Measurements from ENCODE around the gene TRIM33. TPM values are rescaled to one million over a fixed set of nuclear protein-coding genes. Genes with fewer than 3 reads are reported as not detected.
A peak's percentile ranks its signal among the peaks of the same experiment; 100 is the strongest.

The TRIM33 gene
- total RNA-seq, 1 donor from 2014 or later = 37.3 TPM

- Histone ChIP-seq H3K27ac (no peak overlapping the region), H3K27me3 (no peaks in the 10 kb centered on the region), H3K4me3 (no peak overlapping the region), H3K36me3 (peaks cover 24% of the 10 kb centered on the region), H3K9me3 (no peaks in the 10 kb centered on the region), H3K4me1 (no peaks in the 10 kb centered on the region)
- DNase-seq (no peak), ATAC-seq (no peak)
- no peak for TF ChIP-seq CTCF (IDR thresholded peaks at IDR 0.05)
- intact Hi-C loops (cut with DNase I) = no loop called here
Measured at GRCh38 chr1:114436799-114437198, 74.2 kb downstream of the TRIM33 start.

DNA sequence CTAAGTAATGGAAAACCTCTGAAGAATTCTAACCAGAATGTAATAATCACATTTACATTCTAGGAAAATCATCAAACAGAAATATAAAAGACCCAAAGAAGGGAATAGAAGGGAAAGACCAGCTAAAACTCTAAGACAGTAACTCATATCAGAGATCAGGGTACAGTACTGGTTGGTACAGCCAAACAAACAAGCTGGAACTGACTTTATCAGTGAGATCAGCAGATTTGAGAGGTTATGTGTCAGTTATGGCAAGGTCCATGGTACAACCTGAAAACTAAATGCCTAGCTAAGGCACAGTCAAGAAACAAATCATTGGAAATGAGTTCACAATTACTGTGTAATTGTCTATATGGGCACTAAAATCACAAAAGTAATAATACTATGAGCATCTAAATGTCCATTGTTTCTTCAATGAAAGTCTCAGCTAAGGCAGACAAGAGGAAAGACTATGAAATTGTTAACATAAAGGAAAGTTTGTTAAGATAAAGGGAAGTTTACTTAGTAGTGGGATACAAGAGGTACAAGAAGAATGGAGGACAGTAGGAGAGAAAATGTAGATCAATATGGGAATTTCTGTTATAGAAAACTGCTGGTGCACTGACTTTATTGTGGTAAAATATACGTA lies 75.8 kb downstream of the TRIM33 start:
- Histone ChIP-seq H3K4me3 (no peak overlapping the region), H3K4me1 (no peaks in the 10 kb centered on the region), H3K36me3 (peaks cover 29% of the 10 kb centered on the region), H3K27me3 (no peaks in the 10 kb centered on the region), H3K27ac (no peak overlapping the region), H3K9me3 (no peaks in the 10 kb centered on the region)
- TF ChIP-seq CTCF (IDR thresholded peaks at IDR 0.05) = no peak
- DNase-seq (no peak), ATAC-seq (no peak)
- intact Hi-C loops (cut with DNase I) = no loop called here

GRCh38 chr1:114431026-114431425 lies 80.0 kb downstream of the TRIM33 start:
- Histone ChIP-seq H3K36me3 (peaks cover 37% of the 10 kb centered on the region), H3K9me3 (no peaks in the 10 kb centered on the region), H3K4me3 (no peak overlapping the region), H3K4me1 (no peaks in the 10 kb centered on the region), H3K27ac (no peak overlapping the region), H3K27me3 (no peaks in the 10 kb centered on the region)
- no peak for ATAC-seq
- no peak for TF ChIP-seq CTCF (IDR thresholded peaks at IDR 0.05)
- intact Hi-C loops (cut with DNase I) = no loop called here
- no peak for DNase-seq

DNA sequence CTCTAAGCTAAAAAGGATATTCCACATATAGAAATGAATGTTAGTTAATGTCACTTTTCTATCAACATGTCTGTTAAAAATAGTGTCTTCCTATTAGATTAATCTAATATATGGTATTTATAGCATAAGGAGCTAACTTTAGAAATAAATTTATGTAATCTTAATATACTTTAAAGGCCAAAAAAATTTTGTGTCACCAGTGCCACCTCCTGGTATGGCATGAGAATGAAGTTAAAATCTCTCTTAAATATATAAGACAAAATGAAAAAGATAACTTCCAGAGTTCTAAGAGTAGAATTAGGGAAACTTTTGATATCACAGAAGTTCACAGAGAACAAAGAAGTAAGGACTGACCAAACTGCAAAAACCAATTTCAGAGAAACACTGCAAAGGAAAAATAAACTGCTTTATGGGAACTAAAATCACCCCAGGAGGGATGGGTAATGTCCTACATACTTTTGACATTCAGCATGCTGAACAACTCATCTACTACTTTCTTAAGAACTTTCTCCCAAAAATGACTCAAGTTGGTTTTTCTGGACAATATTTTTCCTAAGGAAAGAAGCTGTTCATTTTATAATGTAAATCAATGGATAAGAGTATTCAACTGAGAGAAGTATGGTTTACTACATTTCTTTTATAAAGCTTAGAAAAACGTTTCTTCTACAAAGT lies 82.8 kb downstream of the TRIM33 start:
- ATAC-seq = no peak
- no peak overlapping the region for H3K27ac ChIP-seq
- peak; percentile 56 for TF ChIP-seq CTCF (IDR thresholded peaks at IDR 0.05)
- intact Hi-C loops (cut with DNase I) = no loop called here
- peaks cover 62% of the 10 kb centered on the region for H3K36me3 ChIP-seq
- no peak for DNase-seq
- H3K4me3 ChIP-seq = no peak overlapping the region
- H3K4me1 ChIP-seq = no peaks in the 10 kb centered on the region
- H3K27me3 ChIP-seq = no peaks in the 10 kb centered on the region
- H3K9me3 ChIP-seq = no peaks in the 10 kb centered on the region

GRCh38 chr1:114427612-114428011 lies 83.4 kb downstream of the TRIM33 start:
- Histone ChIP-seq H3K4me3 (no peak overlapping the region), H3K27me3 (no peaks in the 10 kb centered on the region), H3K36me3 (peaks cover 61% of the 10 kb centered on the region), H3K4me1 (no peaks in the 10 kb centered on the region), H3K9me3 (no peaks in the 10 kb centered on the region), H3K27ac (no peak overlapping the region)
- TF ChIP-seq CTCF (IDR thresholded peaks at IDR 0.05) = no peak
- no peak for ATAC-seq
- no peak for DNase-seq
- intact Hi-C loops (cut with DNase I) = no loop called here

All from upper lobe of right lung (tissue), 1 donor.